ENCODE measurements around the gene PCDH19.

DNA sequence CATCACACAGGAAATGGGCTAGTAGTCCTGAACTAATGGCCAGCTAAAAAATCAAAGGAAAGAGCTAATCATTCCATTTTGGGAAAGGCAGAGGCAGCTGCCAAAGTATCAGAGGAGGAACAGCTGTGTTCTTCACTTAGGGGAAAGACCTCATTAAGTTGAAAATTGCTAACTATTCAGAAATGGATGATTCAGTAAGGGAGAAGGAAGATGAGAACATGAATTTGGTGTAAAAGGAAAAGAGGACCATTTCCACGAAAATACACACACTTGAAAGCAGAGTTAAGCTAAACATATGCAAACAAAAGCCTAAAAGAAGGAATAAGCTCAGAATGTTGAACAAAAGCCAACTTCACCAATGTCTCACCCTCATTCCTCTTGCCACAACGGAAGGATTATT is 90.4 kb downstream of the PCDH19 start:
- TF ChIP-seq, protein P1, sequence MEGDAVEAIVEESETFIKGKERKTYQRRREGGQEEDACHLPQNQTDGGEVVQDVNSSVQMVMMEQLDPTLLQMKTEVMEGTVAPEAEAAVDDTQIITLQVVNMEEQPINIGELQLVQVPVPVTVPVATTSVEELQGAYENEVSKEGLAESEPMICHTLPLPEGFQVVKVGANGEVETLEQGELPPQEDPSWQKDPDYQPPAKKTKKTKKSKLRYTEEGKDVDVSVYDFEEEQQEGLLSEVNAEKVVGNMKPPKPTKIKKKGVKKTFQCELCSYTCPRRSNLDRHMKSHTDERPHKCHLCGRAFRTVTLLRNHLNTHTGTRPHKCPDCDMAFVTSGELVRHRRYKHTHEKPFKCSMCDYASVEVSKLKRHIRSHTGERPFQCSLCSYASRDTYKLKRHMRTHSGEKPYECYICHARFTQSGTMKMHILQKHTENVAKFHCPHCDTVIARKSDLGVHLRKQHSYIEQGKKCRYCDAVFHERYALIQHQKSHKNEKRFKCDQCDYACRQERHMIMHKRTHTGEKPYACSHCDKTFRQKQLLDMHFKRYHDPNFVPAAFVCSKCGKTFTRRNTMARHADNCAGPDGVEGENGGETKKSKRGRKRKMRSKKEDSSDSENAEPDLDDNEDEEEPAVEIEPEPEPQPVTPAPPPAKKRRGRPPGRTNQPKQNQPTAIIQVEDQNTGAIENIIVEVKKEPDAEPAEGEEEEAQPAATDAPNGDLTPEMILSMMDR (IDR thresholded peaks at IDR 0.05; ENCODE audit: insufficient read depth, low read length, poor library complexity, severe bottlenecking) = no peak
- TF ChIP-seq EZH2phosphoT487 (conservative IDR thresholded peaks at IDR 0.05; ENCODE audit: low read length) = no peak
